IPS-11a (cell line): ENCODE measurements around the gene OASL.
"Not testable (repeated sequence)": the region's sequence is repeated elsewhere in the genome, so short reads cannot be mapped to it uniquely, and the experiment has no call there.

Source experiments
- H3K4me3 ChIP-seq: one replicate; pipeline ENCODE4 v1.5.1; 2013; ENCODE audit warnings: low read depth, low read length, control low read depth

Gene OASL

GRCh38 chr12:121059031-121059898 is 20.2 kb upstream of the OASL start:
- H3K4me3 ChIP-seq = no peak overlapping the region

GRCh38 chr12:121057794-121058193 is 18.7 kb upstream of the OASL start:
- H3K4me3 ChIP-seq = no peak overlapping the region

GRCh38 chr12:121053706-121054105 is 14.7 kb upstream of the OASL start:
- H3K4me3 ChIP-seq = no peak overlapping the region

GRCh38 chr12:121050725-121051124 is 11.7 kb upstream of the OASL start:
- H3K4me3 ChIP-seq = no peak overlapping the region

GRCh38 chr12:121048442-121048841 is 9.4 kb upstream of the OASL start:
- no peak overlapping the region for H3K4me3 ChIP-seq

- H3K4me3 ChIP-seq = not testable (repeated sequence)
Measured at GRCh38 chr12:121047400-121047799, 8.4 kb upstream of the OASL start.

GRCh38 chr12:121043067-121043466 is 4.0 kb upstream of the OASL start:
- no peak overlapping the region for H3K4me3 ChIP-seq

- no peak overlapping the region for H3K4me3 ChIP-seq
Measured at GRCh38 chr12:121036810-121037326, 2.2 kb downstream of the OASL start.

- H3K4me3 ChIP-seq = no peak overlapping the region
Measured at GRCh38 chr12:121034616-121035305, 4.3 kb downstream of the OASL start.

GRCh38 chr12:121033625-121034349 is 5.3 kb downstream of the OASL start:
- H3K4me3 ChIP-seq = no peak overlapping the region

- H3K4me3 ChIP-seq = no peak overlapping the region
Measured at GRCh38 chr12:121030576-121031212, 8.4 kb downstream of the OASL start.

- no peak overlapping the region for H3K4me3 ChIP-seq
Measured at GRCh38 chr12:121026274-121027045, 12.6 kb downstream of the OASL start.

GRCh38 chr12:121025442-121026226 is 13.4 kb downstream of the OASL start:
- no peak overlapping the region for H3K4me3 ChIP-seq

GRCh38 chr12:121023799-121024198 is 15.2 kb downstream of the OASL start:
- no peak overlapping the region for H3K4me3 ChIP-seq

GRCh38 chr12:121022713-121023112 is 16.3 kb downstream of the OASL start:
- no peak overlapping the region for H3K4me3 ChIP-seq

- H3K4me3 ChIP-seq = no peak overlapping the region
Measured at GRCh38 chr12:121021754-121022153, 17.3 kb downstream of the OASL start.

- no peak overlapping the region for H3K4me3 ChIP-seq
Measured at GRCh38 chr12:121018860-121019617, 20.0 kb downstream of the OASL start.

GRCh38 chr12:121017966-121018491 is 21.0 kb downstream of the OASL start:
- no peak overlapping the region for H3K4me3 ChIP-seq
